Ascending aorta (tissue), 2 donors: Measurements from ENCODE around the gene GDPD3. TPM values are rescaled to one million over a fixed set of nuclear protein-coding genes. Genes with fewer than 3 reads are reported as not detected.
A peak's percentile ranks its signal among the peaks of the same experiment; 100 is the strongest.
"Not testable (repeated sequence)": the region's sequence is repeated elsewhere in the genome, so short reads cannot be mapped to it uniquely, and the experiment has no call there.

ENCODE experiments used
- DNase-seq, 2 donors: peaks; one replicate each; pipeline ENCODE4 v3.0.0-alpha.2; 2019; ENCODE audit warnings: low spot score in 2 of 2
- H3K27ac ChIP-seq, 2 donors: fragments of 200-600 bp; sonication (generic); one replicate each; pipeline ENCODE4 v1.5.1; 2016 to 2017; ENCODE audit warnings: mild to moderate bottlenecking in 1 of 2
- H3K27me3 ChIP-seq: fragments of 200-600 bp; sonication (generic); one replicate; pipeline ENCODE4 v1.5.1; 2017
- H3K36me3 ChIP-seq, 2 donors: fragments of 200-600 bp; sonication (generic); one replicate each; pipeline ENCODE4 v1.5.1; 2016
- H3K4me1 ChIP-seq, 2 donors: fragments of 200-600 bp; sonication (generic); one replicate each; pipeline ENCODE4 v1.5.1; 2016 to 2017; ENCODE audit warnings: mild to moderate bottlenecking in 1 of 2
- H3K4me3 ChIP-seq, 2 donors: fragments of 200-600 bp; sonication (generic); one replicate each; pipeline ENCODE4 v1.5.1; 2016 to 2017; ENCODE audit warnings: mild to moderate bottlenecking in 1 of 2
- H3K9me3 ChIP-seq, 2 donors: fragments of 200-600 bp; sonication (generic); one replicate each; pipeline ENCODE4 v1.5.1; 2016
- intact Hi-C: fragments of 100-400 bp; cut with DNase I; formaldehyde crosslinking; loops from one replicate; pipeline ENCODE4 v1.15.1; 2023
- total RNA-seq: library from RNA; depleted of rRNA; stranded (reverse); fragments of >200 nt; gene quantifications from one replicate; pipeline ENCODE4 v1.1.0, GENCODE V29; 2016
- TF ChIP-seq, protein P1 (sequence below), 3 experiments: fragments of 200-600 bp in 2 of 3; fragments of 450-650 bp in 1 of 3; sonication (generic) in 2 of 3; IDR thresholded peaks; one replicate each; pipeline ENCODE4 v1.5.1; 2016 to 2019; ENCODE audit warnings: antibody characterized with exemption in 3 of 3, mild to moderate bottlenecking in 1 of 3, moderate library complexity in 1 of 3

Gene GDPD3
- total RNA-seq, 1 donor from 2014 or later: 0.53 TPM

DNA sequence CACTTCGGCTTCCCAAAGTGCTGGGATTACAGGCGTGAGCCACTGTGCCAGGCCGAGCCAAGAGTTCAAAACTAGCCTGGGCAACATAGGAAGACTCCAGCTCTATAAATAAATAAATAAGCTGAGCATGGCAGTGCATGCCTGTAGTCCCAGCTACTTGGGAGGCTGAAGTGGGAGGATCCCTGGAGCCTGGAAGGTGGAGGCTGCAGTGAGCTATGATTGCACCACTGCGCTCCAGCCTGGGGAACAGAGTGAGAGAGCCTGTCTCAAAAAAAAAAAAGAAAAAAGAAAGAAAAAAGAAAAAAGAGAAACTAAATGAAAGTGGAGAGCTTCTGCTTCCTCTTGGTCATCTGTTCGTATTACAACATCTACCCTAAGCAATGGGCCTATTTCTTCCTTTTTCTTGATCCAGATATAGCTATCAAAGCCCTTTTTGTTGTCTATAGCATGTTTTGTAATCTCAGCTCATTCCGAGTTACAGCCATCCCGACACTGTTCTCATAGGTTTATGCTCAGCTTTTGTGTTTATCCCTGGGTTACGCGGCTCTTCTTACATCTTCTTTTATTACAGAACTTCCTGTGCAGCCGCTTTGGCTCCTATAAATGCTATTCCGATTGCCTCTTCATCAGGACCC lies 23.8 kb upstream of the GDPD3 start:
- H3K4me1 ChIP-seq: no peaks in the 10 kb centered on the region
- no peak overlapping the region for H3K27ac ChIP-seq
- no peaks in the 10 kb centered on the region for H3K27me3 ChIP-seq
- TF ChIP-seq, protein P1, sequence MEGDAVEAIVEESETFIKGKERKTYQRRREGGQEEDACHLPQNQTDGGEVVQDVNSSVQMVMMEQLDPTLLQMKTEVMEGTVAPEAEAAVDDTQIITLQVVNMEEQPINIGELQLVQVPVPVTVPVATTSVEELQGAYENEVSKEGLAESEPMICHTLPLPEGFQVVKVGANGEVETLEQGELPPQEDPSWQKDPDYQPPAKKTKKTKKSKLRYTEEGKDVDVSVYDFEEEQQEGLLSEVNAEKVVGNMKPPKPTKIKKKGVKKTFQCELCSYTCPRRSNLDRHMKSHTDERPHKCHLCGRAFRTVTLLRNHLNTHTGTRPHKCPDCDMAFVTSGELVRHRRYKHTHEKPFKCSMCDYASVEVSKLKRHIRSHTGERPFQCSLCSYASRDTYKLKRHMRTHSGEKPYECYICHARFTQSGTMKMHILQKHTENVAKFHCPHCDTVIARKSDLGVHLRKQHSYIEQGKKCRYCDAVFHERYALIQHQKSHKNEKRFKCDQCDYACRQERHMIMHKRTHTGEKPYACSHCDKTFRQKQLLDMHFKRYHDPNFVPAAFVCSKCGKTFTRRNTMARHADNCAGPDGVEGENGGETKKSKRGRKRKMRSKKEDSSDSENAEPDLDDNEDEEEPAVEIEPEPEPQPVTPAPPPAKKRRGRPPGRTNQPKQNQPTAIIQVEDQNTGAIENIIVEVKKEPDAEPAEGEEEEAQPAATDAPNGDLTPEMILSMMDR (IDR thresholded peaks at IDR 0.05): no peak
- H3K9me3 ChIP-seq: no peaks in the 10 kb centered on the region
- no peak overlapping the region for H3K4me3 ChIP-seq
- no peaks in the 10 kb centered on the region for H3K36me3 ChIP-seq
- intact Hi-C loops: no loop called here
- no peak for DNase-seq

GRCh38 chr16:30132591-30132990 lies 19.3 kb upstream of the GDPD3 start:
- H3K27ac ChIP-seq: no peak overlapping the region
- no peaks in the 10 kb centered on the region for H3K4me1 ChIP-seq
- intact Hi-C loops: no loop called here
- no peaks in the 10 kb centered on the region for H3K27me3 ChIP-seq
- no peaks in the 10 kb centered on the region for H3K9me3 ChIP-seq
- DNase-seq: no peak
- no peak overlapping the region for H3K4me3 ChIP-seq
- TF ChIP-seq, protein P1 (IDR thresholded peaks at IDR 0.05): no peak
- H3K36me3 ChIP-seq: no peaks in the 10 kb centered on the region

GRCh38 chr16:30131869-30132475 lies 18.6 kb upstream of the GDPD3 start:
- intact Hi-C loops: no loop called here
- Histone ChIP-seq H3K9me3 (no peaks in the 10 kb centered on the region), H3K4me1 (no peaks in the 10 kb centered on the region), H3K4me3 (no peak overlapping the region), H3K27ac (no peak overlapping the region), H3K36me3 (no peaks in the 10 kb centered on the region), H3K27me3 (no peaks in the 10 kb centered on the region)
- no peak for DNase-seq
- TF ChIP-seq, protein P1 (IDR thresholded peaks at IDR 0.05): no peak

DNA sequence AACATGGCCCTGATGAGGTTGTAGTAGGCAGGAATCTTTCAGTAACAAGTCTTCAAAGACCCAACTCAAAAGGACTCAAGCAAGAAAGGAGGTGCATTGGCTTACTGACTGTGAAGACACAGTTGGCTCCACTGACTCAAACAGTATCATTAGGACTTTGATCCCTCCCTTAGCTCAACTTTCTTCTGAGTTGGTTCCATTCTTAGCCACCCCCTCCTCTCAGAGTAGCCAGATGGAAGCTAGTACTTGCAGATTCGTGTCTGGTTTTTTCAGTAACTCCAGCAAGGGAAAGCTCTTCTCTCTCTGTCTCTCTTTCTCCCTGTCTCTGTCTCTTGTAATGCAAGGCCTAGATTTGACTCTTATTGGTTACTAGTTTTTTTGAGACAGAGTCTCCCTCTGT lies 14.7 kb upstream of the GDPD3 start:
- no peaks in the 10 kb centered on the region for H3K27me3 ChIP-seq
- no peak overlapping the region for H3K4me3 ChIP-seq
- no peak for DNase-seq
- H3K9me3 ChIP-seq: no peaks in the 10 kb centered on the region
- TF ChIP-seq, protein P1 (IDR thresholded peaks at IDR 0.05): no peak
- peaks cover 0 to 6% of the 10 kb centered on the region in 2 donors for H3K4me1 ChIP-seq
- H3K36me3 ChIP-seq: no peaks in the 10 kb centered on the region
- no peak overlapping the region for H3K27ac ChIP-seq
- intact Hi-C loops: no loop called here

- H3K4me3 ChIP-seq, intact Hi-C loops, H3K9me3 ChIP-seq, H3K4me1 ChIP-seq, H3K27ac ChIP-seq, DNase-seq, H3K27me3 ChIP-seq, H3K36me3 ChIP-seq: not testable (repeated sequence)
Measured at GRCh38 chr16:30125690-30126089, 12.4 kb upstream of the GDPD3 start.

- Histone ChIP-seq H3K4me3 (no peak overlapping the region), H3K4me1 (peaks cover 0 to 9% of the 10 kb centered on the region in 2 donors), H3K9me3 (no peaks in the 10 kb centered on the region), H3K27me3 (no peaks in the 10 kb centered on the region), H3K27ac (peak overlapping the region; percentile 43 to 69), H3K36me3 (peaks cover 4% of the 10 kb centered on the region in 2 donors)
- no peak for DNase-seq
- TF ChIP-seq, protein P1 (IDR thresholded peaks at IDR 0.05): no peak
- intact Hi-C loops: loop anchor here (1.0 to 5.0 kb wide), 3 partner anchors 33 to 73 kb away; partner anchors contain the start of gene CORO1A
Measured at GRCh38 chr16:30124985-30125379, 11.6 kb upstream of the GDPD3 start.
